B cell (primary cell): ENCODE results near the gene ELOVL3. TPM values are rescaled to one million over a fixed set of nuclear protein-coding genes. Genes with fewer than 3 reads are reported as not detected.
"Not testable (repeated sequence)": the region's sequence is repeated elsewhere in the genome, so short reads cannot be mapped to it uniquely, and the experiment has no call there.

Source experiments
- ATAC-seq: fragments of 200-7000 bp; cut with Tn5 transposase; one replicate; pipeline ENCODE4 v1.10.0; 2021; ENCODE audit warnings: low read depth, mild to moderate bottlenecking, moderate number of reproducible peaks, moderate library complexity
- CTCF ChIA-PET: fragments of 350-600 bp; sonication (Branson Sonifier 250); formaldehyde crosslinking; loops from one replicate; lab custom pipeline; 2021; ENCODE audit warnings: antibody characterized with exemption, inconsistent platforms; lab: Charles Lee
- POLR2A ChIA-PET: fragments of 350-600 bp; sonication (Branson Sonifier 250); formaldehyde crosslinking; loops from one replicate; lab custom pipeline; 2021; ENCODE audit warnings: antibody characterized with exemption; lab: Charles Lee
- DNase-seq: peaks from one replicate; pipeline ENCODE4 v3.0.0; 2013
- H2AFZ ChIP-seq: 2 replicates; pipeline ENCODE4 v1.6.1; 2012; ENCODE audit warnings: mild to moderate bottlenecking, low read depth, low read length; ENCODE audit not compliant: insufficient read depth, poor library complexity, severe bottlenecking
- H3K27ac ChIP-seq, 2 donors: 1 replicate in 1 of 2; 2 replicates in 1 of 2; pipeline ENCODE4 v1.5.1; 2012 to 2013; ENCODE audit warnings: low read length in 2 of 2, mild to moderate bottlenecking in 2 of 2, moderate library complexity in 1 of 2
- H3K27me3 ChIP-seq, 4 experiments: fragments of 200-600 bp in 1 of 4; sonication (generic) in 1 of 4; replicated peaks in 1 of 4; 1 replicate in 2 of 4; 2 replicates in 2 of 4; pipeline versions ENCODE4 v1.6.1 to v1.7.0; 2013 to 2016; ENCODE audit warnings: low read length in 3 of 4, mild to moderate bottlenecking in 2 of 4, mixed read lengths in 1 of 4, moderate library complexity in 1 of 4; ENCODE audit not compliant: insufficient read depth in 4 of 4, control insufficient read depth in 3 of 4; ENCODE audit errors: control extremely low read depth in 1 of 4
- H3K36me3 ChIP-seq, 2 experiments: replicated peaks in 1 of 2; 1 replicate in 1 of 2; 2 replicates in 1 of 2; pipeline versions ENCODE4 v1.6.1 to v1.7.1; 2013; ENCODE audit warnings: low read length in 1 of 2; ENCODE audit not compliant: insufficient read depth in 2 of 2, control insufficient read depth in 1 of 2; ENCODE audit errors: control extremely low read depth in 1 of 2, extremely low read depth in 1 of 2
- H3K4me1 ChIP-seq, 2 donors: fragments of 200-600 bp in 1 of 2; sonication (generic) in 1 of 2; 1 replicate in 1 of 2; 2 replicates in 1 of 2; pipeline versions ENCODE4 v1.5.1 to v1.6.1; 2013 to 2017; ENCODE audit warnings: low read length in 2 of 2; ENCODE audit not compliant: control insufficient read depth in 2 of 2, insufficient read depth in 2 of 2
- H3K4me2 ChIP-seq: replicated peaks from 2 replicates; pipeline ENCODE3; 2012; ENCODE audit warnings: mild to moderate bottlenecking, low read depth, low read length; ENCODE audit not compliant: poor library complexity, severe bottlenecking
- H3K4me3 ChIP-seq, 5 experiments: fragments of 200-600 bp in 1 of 5; sonication (generic) in 1 of 5; 1 replicate in 3 of 5; 2 replicates in 2 of 5; pipeline versions ENCODE4 v1.5.1 to v1.7.0; 2011 to 2016; ENCODE audit warnings: low read length in 4 of 5, mild to moderate bottlenecking in 4 of 5, low read depth in 2 of 5, control low read depth in 1 of 5, moderate library complexity in 1 of 5; ENCODE audit not compliant: insufficient read depth in 1 of 5; ENCODE audit errors: control extremely low read depth in 1 of 5, extremely low read depth in 1 of 5
- H3K79me2 ChIP-seq: fragments of 200-600 bp; sonication (generic); one replicate; pipeline ENCODE4 v1.6.0; 2016; ENCODE audit warnings: low read length; ENCODE audit not compliant: control insufficient read depth, insufficient read depth
- H3K9ac ChIP-seq: fragments of 200-600 bp; sonication (generic); 2 replicates; pipeline ENCODE4 v1.6.1; 2017; ENCODE audit warnings: mild to moderate bottlenecking, low read length, moderate library complexity
- H3K9me3 ChIP-seq, 3 donors: one replicate each; pipeline versions ENCODE4 v1.6.1 to v1.7.1; 2013; ENCODE audit warnings: low read length in 2 of 3; ENCODE audit not compliant: control insufficient read depth in 2 of 3, insufficient read depth in 1 of 3; ENCODE audit errors: control extremely low read depth in 1 of 3
- H4K20me1 ChIP-seq: 2 replicates; pipeline ENCODE4 v1.6.0; 2012; ENCODE audit warnings: mild to moderate bottlenecking, low read length; ENCODE audit not compliant: insufficient read depth, control insufficient read depth, poor library complexity, severe bottlenecking
- H3K27ac Mint-ChIP-seq: one replicate; pipeline ENCODE4 v1.8.0; 2021; ENCODE audit warnings: mixed read lengths
- H3K27me3 Mint-ChIP-seq: one replicate; pipeline ENCODE4 v1.8.0; 2021; ENCODE audit warnings: mixed read lengths
- H3K4me1 Mint-ChIP-seq: one replicate; pipeline ENCODE4 v1.8.0; 2021; ENCODE audit warnings: mixed read lengths
- H3K4me3 Mint-ChIP-seq: one replicate; pipeline ENCODE4 v1.8.0; 2021; ENCODE audit warnings: mixed read lengths
- H3K9me3 Mint-ChIP-seq: one replicate; pipeline ENCODE4 v1.8.0; 2022; ENCODE audit warnings: mixed read lengths; ENCODE audit not compliant: insufficient read depth
- CTCF ChIP-seq: fragments of 200-600 bp; IDR thresholded peaks from one replicate; pipeline ENCODE4 v1.8.0; 2022; ENCODE audit warnings: antibody characterized with exemption, mild to moderate bottlenecking
- EZH2 ChIP-seq: IDR thresholded peaks from 2 replicates; pipeline ENCODE4 v1.6.1; 2012; ENCODE audit warnings: borderline replicate concordance, low read depth, mild to moderate bottlenecking, moderate library complexity, low read length; ENCODE audit not compliant: insufficient read depth, poor library complexity, severe bottlenecking
- WGBS: methylation state at CpG from one replicate; pipeline ENCODE4 v1.1.5; 2013; ENCODE audit warnings: missing lambda C conversion rate; ENCODE audit not compliant: insufficient coverage; 5-methylcytosine and 5-hydroxymethylcytosine counted together
- intact Hi-C: fragments of 100-400 bp; cut with micrococcal nuclease; formaldehyde crosslinking; loops from one replicate; pipeline ENCODE4 v1.10.0; 2022
- polyA plus RNA-seq: library from polyadenylated mRNA; depleted of rRNA; stranded (reverse); fragments of >200 nt; gene quantifications from 2 replicates; pipeline ENCODE4 v1.2.3, GENCODE V29; 2012
- total RNA-seq, 2 donors: library from RNA; stranded (reverse); fragments of 120-200 nt in 1 of 2; gene quantifications; 1 replicate in 1 of 2; 2 replicates in 1 of 2; pipeline versions ENCODE4 v1.2.3 to v1.2.4, GENCODE V29; 2013 to 2022

ELOVL3 gene
- total and polyA plus RNA-seq, 2 donors (not counting 1 experiment from before 2014, with no cell fraction given), result not detected

GRCh38 chr10:102188941-102189898, 36.9 kb upstream of the ELOVL3 start:
- Histone ChIP-seq H3K9me3 (peaks cover 2 to 20% (median 2%) of the 10 kb centered on the region in 3 donors), H2AFZ (peak overlapping the region; percentile 42)
- POLR2A ChIA-PET, H3K4me1 Mint-ChIP-seq, ATAC-seq, H3K9ac ChIP-seq, H3K79me2 ChIP-seq, H3K36me3 ChIP-seq, DNase-seq, H3K27me3 Mint-ChIP-seq, H3K9me3 Mint-ChIP-seq, H3K27ac ChIP-seq, intact Hi-C loops, H3K4me3 Mint-ChIP-seq, H3K4me2 ChIP-seq, H3K27ac Mint-ChIP-seq, H3K4me1 ChIP-seq, H3K27me3 ChIP-seq, H3K4me3 ChIP-seq, H4K20me1 ChIP-seq: not testable (repeated sequence)
- 87% methylated on average over 5 of the region's 7 CpGs for WGBS
- CTCF ChIA-PET, result interaction anchor here (1.2 kb wide), 1 partner anchor 525 kb away, joined by 3 read pairs; the partner anchor contains the start of genes ARL3 and SFXN2

- Mint-ChIP-seq H3K4me1 (peaks cover 4% of the 10 kb centered on the region), H3K9me3 (peaks cover 5% of the 10 kb centered on the region), H3K27me3 (peaks cover 4% of the 10 kb centered on the region), H3K4me3 (no peak overlapping the region), H3K27ac (no peak overlapping the region)
- CTCF ChIA-PET, result no interaction called here
- Histone ChIP-seq H3K36me3 (no peaks in the 10 kb centered on the region), H3K27me3 (no peaks in the 10 kb centered on the region), H3K4me2 (no peak overlapping the region), H3K79me2 (no peaks in the 10 kb centered on the region), H3K9me3 (peaks cover 1 to 20% (median 2%) of the 10 kb centered on the region in 3 donors), H3K4me3 (no peak overlapping the region), H3K27ac (no peak overlapping the region), H2AFZ (no peak overlapping the region), H3K9ac (no peak overlapping the region), H4K20me1 (no peaks in the 10 kb centered on the region), H3K4me1 (peaks cover 0 to 7% of the 10 kb centered on the region in 2 donors)
- 91% methylated on average over 4 of the region's 7 CpGs for WGBS
- POLR2A ChIA-PET, result no interaction called here
- DNase-seq (no peak), ATAC-seq (no peak)
- TF ChIP-seq EZH2, result no peak
- no peak for TF ChIP-seq CTCF
- intact Hi-C loops, result no loop called here
Measured at GRCh38 chr10:102191956-102192355, 34.1 kb upstream of the ELOVL3 start.
